Osteoblast (primary cell): ENCODE data around the gene PLEKHF1. TPM values are rescaled to one million over a fixed set of nuclear protein-coding genes. Genes with fewer than 3 reads are reported as not detected.

Source experiments
- DNase-seq: peaks from one replicate; pipeline ENCODE4 v3.0.0; 2011; ENCODE audit warnings: low spot score, mixed read lengths; ENCODE audit not compliant: insufficient read length; ENCODE audit errors: missing footprints
- H2AFZ ChIP-seq: 2 replicates; pipeline ENCODE4 v1.6.0; 2011; ENCODE audit warnings: mild to moderate bottlenecking, low read length
- H3K27ac ChIP-seq: 2 replicates; pipeline ENCODE4 v1.5.1; 2011; ENCODE audit warnings: mild to moderate bottlenecking, low read depth, low read length, moderate library complexity
- H3K27me3 ChIP-seq: 2 replicates; pipeline ENCODE4 v1.6.0; 2012; ENCODE audit warnings: mild to moderate bottlenecking, control low read depth, inconsistent platforms, low read length, moderate library complexity; ENCODE audit not compliant: insufficient read depth
- H3K36me3 ChIP-seq: 2 replicates; pipeline ENCODE4 v1.5.1; 2011; ENCODE audit warnings: mild to moderate bottlenecking, low read length, control low read depth, moderate library complexity; ENCODE audit not compliant: insufficient read depth
- H3K4me1 ChIP-seq: 2 replicates; pipeline ENCODE4 v1.5.1; 2011; ENCODE audit warnings: mild to moderate bottlenecking, low read length, control low read depth, moderate library complexity; ENCODE audit not compliant: insufficient read depth
- H3K4me2 ChIP-seq: 2 replicates; pipeline ENCODE4 v1.6.0; 2011; ENCODE audit warnings: mild to moderate bottlenecking, low read length; ENCODE audit not compliant: insufficient read depth
- H3K4me3 ChIP-seq: fragments of 200-600 bp; sonication (generic); 3 replicates; pipeline ENCODE4 v1.5.1; 2012; ENCODE audit warnings: mild to moderate bottlenecking, low read length, inconsistent platforms; ENCODE audit not compliant: insufficient read depth
- H3K79me2 ChIP-seq: 2 replicates; pipeline ENCODE4 v1.6.0; 2012; ENCODE audit warnings: mild to moderate bottlenecking, low read length, control low read depth, inconsistent platforms; ENCODE audit not compliant: insufficient read depth
- H3K9me3 ChIP-seq: 2 replicates; pipeline ENCODE4 v1.5.1; 2011; ENCODE audit warnings: low read depth, low read length, control low read depth
- H4K20me1 ChIP-seq: 2 replicates; pipeline ENCODE4 v1.6.0; 2012; ENCODE audit warnings: mild to moderate bottlenecking, low read length, control low read depth; ENCODE audit not compliant: insufficient read depth
- total RNA-seq: library from RNA; depleted of rRNA; stranded (reverse); fragments of >200 nt; gene quantifications from 2 replicates; pipeline ENCODE4 v1.2.3, GENCODE V29; 2012
- TF ChIP-seq, protein P1 (sequence below): IDR thresholded peaks from 2 replicates; pipeline ENCODE4 v1.5.1; 2011; ENCODE audit warnings: mild to moderate bottlenecking, low read depth, low read length, moderate library complexity; ENCODE audit errors: extremely low read depth

The PLEKHF1 gene
- total RNA-seq, 1 donor, result 106 TPM

GRCh38 chr19:29695765-29696564 is 30.7 kb downstream of the PLEKHF1 start:
- no peaks in the 10 kb centered on the region for H3K36me3 ChIP-seq
- no peaks in the 10 kb centered on the region for H3K4me1 ChIP-seq
- H2AFZ ChIP-seq, result no peak overlapping the region
- peaks cover 5% of the 10 kb centered on the region for H4K20me1 ChIP-seq
- no peaks in the 10 kb centered on the region for H3K27me3 ChIP-seq
- DNase-seq, result peak; percentile 35
- H3K27ac ChIP-seq, result no peak overlapping the region
- no peak overlapping the region for H3K4me2 ChIP-seq
- TF ChIP-seq, protein P1, sequence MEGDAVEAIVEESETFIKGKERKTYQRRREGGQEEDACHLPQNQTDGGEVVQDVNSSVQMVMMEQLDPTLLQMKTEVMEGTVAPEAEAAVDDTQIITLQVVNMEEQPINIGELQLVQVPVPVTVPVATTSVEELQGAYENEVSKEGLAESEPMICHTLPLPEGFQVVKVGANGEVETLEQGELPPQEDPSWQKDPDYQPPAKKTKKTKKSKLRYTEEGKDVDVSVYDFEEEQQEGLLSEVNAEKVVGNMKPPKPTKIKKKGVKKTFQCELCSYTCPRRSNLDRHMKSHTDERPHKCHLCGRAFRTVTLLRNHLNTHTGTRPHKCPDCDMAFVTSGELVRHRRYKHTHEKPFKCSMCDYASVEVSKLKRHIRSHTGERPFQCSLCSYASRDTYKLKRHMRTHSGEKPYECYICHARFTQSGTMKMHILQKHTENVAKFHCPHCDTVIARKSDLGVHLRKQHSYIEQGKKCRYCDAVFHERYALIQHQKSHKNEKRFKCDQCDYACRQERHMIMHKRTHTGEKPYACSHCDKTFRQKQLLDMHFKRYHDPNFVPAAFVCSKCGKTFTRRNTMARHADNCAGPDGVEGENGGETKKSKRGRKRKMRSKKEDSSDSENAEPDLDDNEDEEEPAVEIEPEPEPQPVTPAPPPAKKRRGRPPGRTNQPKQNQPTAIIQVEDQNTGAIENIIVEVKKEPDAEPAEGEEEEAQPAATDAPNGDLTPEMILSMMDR, result no peak
- no peaks in the 10 kb centered on the region for H3K79me2 ChIP-seq
- H3K9me3 ChIP-seq, result peaks cover under 1% of the 10 kb centered on the region
- no peak overlapping the region for H3K4me3 ChIP-seq

DNA sequence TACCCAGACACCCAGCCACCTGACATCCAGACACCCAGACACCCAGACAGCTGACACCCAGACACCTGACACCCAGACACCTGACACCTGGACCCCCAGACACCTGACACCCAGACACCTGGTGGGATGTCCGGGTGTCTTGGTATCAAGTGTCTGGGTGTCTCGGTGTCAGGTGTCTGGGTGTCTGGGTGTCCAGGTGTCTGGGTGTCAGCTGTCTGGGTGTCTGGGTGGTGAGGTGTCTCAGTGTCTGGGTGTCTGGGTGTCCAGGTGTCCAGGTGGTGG is 31.2 kb downstream of the PLEKHF1 start:
- peaks cover 1% of the 10 kb centered on the region for H3K36me3 ChIP-seq
- H3K4me3 ChIP-seq, result no peak overlapping the region
- H3K4me2 ChIP-seq, result no peak overlapping the region
- H3K9me3 ChIP-seq, result no peaks in the 10 kb centered on the region
- no peaks in the 10 kb centered on the region for H3K27me3 ChIP-seq
- H3K79me2 ChIP-seq, result no peaks in the 10 kb centered on the region
- TF ChIP-seq, protein P1, result no peak
- DNase-seq, result no peak
- H2AFZ ChIP-seq, result no peak overlapping the region
- peaks cover 5% of the 10 kb centered on the region for H4K20me1 ChIP-seq
- H3K4me1 ChIP-seq, result no peaks in the 10 kb centered on the region
- no peak overlapping the region for H3K27ac ChIP-seq

- no peak overlapping the region for H2AFZ ChIP-seq
- peaks cover 11% of the 10 kb centered on the region for H3K36me3 ChIP-seq
- TF ChIP-seq, protein P1, result no peak
- no peaks in the 10 kb centered on the region for H3K79me2 ChIP-seq
- H4K20me1 ChIP-seq, result peaks cover 5% of the 10 kb centered on the region
- H3K4me3 ChIP-seq, result no peak overlapping the region
- DNase-seq, result peak; percentile 32
- H3K27me3 ChIP-seq, result no peaks in the 10 kb centered on the region
- no peak overlapping the region for H3K4me2 ChIP-seq
- no peaks in the 10 kb centered on the region for H3K9me3 ChIP-seq
- H3K27ac ChIP-seq, result no peak overlapping the region
- no peaks in the 10 kb centered on the region for H3K4me1 ChIP-seq
Observed at GRCh38 chr19:29697523-29698261, 32.4 kb downstream of the PLEKHF1 start.

GRCh38 chr19:29699861-29700260 is 34.6 kb downstream of the PLEKHF1 start:
- no peak overlapping the region for H3K4me3 ChIP-seq
- H3K9me3 ChIP-seq, result no peaks in the 10 kb centered on the region
- TF ChIP-seq, protein P1, result no peak
- no peaks in the 10 kb centered on the region for H3K4me1 ChIP-seq
- DNase-seq, result peak; percentile 26
- H3K27me3 ChIP-seq, result no peaks in the 10 kb centered on the region
- H2AFZ ChIP-seq, result no peak overlapping the region
- H3K4me2 ChIP-seq, result no peak overlapping the region
- H3K36me3 ChIP-seq, result peaks cover 23% of the 10 kb centered on the region
- H4K20me1 ChIP-seq, result peaks cover 5% of the 10 kb centered on the region
- no peak overlapping the region for H3K27ac ChIP-seq
- peaks cover 4% of the 10 kb centered on the region for H3K79me2 ChIP-seq
